Non-pigmented ciliary epithelial cell (primary cell): ENCODE data around the gene WDR48.
A peak's percentile ranks its signal among the peaks of the same experiment; 100 is the strongest.

Source experiments
- DNase-seq: peaks from one replicate; pipeline ENCODE4 v3.0.0-alpha.2; 2010; ENCODE audit warnings: low read depth

The WDR48 gene

DNA sequence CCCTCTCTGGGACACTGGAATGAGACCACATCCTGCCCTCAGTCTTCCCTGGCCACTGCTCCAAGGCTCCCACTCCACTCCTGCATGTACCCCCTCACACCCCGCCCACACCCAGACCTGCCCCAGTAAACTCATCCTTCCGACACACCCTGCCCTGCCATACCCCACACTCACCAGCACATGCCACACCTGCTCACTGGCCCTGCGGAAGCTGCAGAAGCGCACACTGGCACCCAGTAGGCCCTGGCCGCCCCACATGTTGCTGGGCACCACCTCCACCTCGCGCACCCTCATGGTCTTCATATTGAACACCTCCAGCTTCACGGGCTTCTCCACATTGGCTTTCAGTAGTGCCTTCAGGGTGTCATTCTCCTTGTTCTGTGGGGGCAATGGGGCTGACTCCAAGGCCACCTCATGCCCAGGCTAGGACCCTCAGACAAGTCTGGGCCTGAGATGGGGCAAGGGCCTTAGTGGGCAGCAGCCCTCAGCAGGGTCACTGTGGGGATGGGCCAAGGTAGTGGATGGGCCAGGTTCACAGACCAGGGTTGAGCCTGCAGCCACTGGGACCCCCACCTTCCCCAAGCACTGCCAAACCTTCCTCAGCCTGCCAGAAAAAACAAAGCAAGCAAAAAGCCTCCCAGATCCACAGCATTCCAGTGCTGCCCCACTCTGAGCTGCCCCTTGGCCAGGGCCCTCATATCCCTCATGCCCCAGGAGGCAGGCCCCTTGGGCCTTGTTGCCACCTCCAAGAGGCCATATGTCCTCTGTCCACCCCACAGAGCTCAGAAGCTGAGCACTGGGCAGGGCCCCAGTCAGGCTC, 50.9 kb downstream of the WDR48 start:
- no peak for DNase-seq

DNA sequence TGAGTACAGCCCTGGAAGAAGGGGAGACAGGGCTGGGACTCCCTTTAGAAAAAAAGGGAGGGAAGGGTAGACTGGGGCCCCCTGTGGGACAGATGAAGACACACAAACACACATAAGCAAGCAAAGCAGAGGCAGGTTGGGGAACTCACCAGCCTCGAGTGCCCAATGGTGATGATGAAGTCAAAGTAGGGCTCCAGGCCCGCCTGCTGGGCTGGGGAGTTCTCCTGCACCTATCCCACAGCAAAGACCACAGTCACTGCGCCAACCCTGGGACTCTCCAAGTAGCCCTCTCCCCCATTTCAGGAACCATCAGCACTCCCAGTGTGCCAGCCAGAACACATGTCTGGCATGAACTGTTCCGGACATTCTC, 51.5 kb downstream of the WDR48 start:
- no peak for DNase-seq

DNA sequence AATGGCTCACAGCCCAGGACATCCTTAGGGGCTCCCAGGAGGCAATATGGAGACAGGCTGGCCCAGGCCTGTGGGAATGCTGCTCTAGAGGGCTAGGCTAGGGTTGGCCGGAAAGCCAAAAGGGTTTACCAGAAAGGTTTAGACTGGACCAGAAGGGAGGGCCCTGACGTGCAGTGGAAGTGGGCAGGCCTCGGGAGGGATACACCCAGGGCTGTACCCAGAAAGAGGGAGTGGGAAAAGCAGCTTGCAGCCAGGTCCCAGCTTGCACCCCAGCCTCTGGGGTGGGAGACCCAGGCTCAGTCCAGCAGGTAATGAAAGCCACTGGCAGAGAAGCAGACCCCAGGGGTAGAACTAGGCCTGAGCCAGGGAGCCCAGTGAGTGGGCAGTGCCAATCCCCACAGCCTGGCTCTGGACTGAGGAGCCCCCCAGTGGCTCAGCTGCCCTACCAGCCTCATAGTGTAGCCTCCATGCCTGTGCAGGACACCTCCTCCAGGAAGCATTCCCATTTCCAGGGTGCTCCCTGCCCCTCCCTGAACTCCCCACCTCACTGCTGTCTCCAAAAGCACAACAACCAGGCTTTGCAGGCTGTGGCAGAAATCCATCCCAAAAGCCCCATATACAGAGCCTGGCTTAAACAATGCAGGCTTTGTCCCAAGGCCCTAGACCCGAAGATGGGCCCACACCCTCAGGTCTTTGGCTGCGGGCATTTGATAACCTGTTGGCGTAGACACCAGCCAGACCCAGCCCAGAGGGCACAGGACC, 52.2 kb downstream of the WDR48 start:
- no peak for DNase-seq

DNA sequence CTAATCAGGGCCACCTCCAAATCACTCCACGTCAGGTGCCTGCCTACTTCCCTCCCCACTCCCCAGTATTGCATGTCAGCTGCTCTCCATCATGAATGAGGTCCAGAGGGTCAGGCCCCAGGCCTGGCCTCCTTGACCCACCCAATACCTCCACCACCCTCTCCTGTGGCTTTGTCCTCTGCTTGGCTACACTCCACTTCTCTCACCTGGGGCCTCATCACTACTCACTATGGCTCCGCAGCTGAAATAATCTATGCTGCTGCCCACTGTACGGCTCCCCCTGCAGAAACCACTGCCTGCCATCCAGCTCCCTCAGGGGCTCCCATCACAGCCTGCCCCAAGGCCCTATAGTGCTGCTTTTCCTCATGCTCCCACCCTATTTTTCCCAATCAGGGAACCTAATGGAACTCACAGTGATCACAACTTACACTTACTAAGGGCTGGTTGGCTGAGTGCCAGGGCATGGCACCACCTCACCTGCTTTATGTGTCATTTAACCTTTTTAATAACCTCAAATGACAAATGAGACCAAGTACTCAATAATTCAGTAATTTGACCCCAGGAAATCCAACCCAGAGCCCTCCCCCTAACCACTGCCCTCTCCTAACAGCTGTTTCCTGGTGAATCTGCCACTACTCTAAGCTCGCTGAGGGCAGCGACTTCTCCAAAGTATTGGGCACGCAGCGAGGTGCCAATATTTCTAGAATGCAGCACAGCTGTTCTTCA, 53.3 kb downstream of the WDR48 start:
- DNase-seq = no peak

DNA sequence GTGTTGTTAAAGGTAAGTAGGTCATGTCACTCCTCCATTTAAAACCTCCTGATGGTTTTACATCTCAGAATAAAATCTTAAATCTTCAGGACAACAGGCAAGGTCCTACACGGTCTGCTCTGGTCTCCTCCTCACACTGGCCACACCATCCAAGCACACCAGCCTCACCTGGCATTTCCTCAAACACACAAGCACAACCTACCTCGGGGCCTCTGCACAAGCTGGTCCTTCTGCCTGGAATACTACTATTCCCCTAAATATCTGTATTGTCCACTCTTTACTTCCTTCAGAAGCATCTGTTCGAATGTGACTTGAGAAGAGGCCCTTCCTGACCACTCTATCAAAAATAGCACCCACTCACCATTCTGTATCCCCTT, 53.9 kb downstream of the WDR48 start:
- DNase-seq = no peak

DNA sequence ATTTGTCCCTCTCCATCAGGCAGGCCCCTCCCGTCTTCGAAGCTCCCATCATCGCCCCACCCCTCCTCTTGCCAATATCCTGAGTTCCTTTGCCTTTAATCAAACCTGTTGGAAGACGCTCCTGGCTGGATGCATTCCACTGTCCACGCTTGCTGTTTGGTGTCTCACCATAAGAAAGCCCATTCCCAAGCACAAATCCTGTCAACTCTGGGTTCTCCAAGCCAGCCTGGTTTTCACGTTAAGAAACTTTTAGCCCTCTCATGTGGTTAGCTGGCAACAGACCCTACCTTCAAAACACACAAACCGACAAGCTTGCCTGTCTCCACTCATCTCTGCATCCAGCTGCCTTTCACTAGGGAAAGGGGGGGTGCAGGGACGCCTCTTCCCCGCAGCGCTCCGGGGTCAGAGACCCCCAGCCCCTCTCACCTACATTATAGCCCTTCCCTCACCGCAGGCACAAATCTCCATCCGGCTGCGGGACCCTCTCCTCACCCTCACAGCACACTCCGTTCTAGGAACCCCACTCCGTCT, 54.5 kb downstream of the WDR48 start:
- DNase-seq = no peak

DNA sequence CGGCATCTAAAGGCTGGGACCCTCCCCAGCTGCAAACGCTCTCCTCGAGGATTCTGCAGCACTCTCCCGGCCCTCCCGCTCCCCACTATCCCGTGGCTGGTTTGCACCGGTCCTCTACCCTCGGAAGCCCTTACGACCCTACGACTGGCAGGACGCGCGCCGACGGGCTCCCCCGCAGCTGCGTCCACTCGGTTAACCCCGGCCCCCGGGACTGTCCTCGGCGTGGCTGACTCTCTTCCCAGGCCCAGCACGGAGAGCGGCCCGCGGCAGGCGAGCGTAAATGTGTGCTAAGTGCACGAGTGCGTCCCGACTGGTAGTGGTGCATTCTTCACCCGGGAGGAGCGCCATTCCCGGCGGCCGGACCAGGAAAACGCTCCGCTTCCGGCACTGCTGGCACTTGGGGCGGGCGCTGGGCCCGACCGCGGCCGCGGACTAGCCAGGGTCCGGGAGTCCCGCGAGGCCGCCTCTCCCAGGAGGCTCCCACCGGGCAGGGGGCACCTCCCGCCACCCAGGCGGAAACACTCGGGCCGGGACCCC, 55.1 kb downstream of the WDR48 start:
- no peak for DNase-seq

DNA sequence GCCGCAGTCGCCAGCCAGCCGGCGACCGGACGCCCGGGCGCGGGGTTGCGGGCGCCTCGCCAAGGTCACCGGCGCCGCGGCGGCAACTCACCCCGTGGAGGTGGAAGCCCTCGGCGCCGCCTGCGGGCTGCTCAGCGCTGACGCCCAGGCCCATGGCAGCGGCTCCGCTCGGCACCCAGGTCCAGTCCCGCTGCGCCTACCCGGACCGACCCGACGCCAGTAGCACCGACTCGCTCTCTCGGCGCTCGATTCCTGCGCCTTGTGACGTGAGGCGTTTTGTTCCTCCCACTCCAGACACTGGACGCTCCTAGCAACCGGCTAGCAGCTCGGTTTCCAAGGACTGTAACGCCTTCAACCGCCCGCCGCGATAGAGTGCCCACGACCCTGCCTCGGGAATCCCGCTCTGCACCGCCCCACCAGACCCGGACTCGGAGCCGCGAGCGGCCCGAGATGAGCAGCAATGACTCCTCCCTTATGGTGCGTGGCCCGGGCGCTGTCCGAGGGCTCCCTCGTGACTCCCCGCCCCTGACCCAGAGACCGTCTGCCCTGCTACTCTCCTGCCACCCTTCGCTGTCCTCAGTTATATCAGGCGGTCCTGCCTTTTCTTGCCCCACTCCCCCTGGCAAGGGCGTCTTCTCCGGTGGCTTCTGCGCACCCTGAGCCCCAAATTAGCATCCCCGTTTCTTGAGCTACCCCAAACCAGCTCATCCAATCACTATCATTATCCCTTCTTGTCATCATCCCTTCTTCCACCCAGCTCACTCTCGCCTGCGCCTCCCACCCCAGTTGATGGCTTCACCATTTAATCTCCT, 55.8 kb downstream of the WDR48 start, which contains the start of the genes GORASP1 and TTC21A:
Gene GORASP1 (minus strand): TSS at position 240 of the 812 bp plus-strand sequence. CDS start 86 bp downstream, at position 154.
Gene TTC21A (plus strand): TSS at position 293 of the 812 bp plus-strand sequence. CDS start 158 bp downstream, at position 451.
- peak; percentile 51 for DNase-seq

DNA sequence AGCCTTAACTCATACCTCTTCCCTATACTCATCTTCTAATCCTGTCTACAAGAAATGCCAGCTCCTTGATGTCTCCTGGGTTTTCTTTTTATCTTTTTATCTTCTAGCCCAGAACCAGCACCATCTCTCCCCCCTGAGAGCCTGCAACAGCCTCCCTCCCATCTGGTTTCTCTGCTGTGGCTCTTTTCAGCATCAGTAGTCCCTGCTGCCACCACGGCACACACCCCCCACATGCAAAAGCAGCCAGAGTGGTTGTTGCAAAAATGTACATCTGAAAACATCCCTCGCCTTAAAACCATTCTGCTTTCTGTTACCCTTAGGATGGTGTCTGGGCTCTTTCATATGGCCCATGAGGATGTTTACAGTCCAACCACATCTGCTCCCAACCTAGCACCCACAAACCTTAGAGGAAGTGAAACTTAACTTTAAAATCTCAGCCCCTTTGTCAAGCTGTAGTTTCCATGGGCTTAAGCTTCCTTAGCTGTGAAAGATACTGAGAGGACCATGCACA, 56.4 kb downstream of the WDR48 start:
- no peak for DNase-seq

DNA sequence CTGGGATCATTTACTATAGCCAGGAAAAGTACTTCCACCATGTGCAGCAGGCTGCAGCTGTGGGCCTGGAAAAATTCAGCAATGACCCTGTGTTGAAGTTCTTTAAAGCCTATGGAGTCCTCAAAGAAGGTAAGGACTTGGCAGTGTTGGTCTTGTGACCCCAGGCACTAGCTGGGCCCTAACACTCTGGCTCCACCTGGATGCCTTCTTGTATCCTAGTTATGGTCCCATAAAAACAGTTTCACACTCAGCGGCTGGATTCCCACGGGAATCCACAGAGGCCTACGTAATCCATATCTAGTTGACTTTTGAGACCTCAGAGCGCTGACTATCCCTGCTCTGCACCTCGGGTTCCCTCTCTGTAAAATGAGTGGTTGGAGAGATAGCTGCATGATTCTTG, 57.3 kb downstream of the WDR48 start:
- DNase-seq = no peak

DNA sequence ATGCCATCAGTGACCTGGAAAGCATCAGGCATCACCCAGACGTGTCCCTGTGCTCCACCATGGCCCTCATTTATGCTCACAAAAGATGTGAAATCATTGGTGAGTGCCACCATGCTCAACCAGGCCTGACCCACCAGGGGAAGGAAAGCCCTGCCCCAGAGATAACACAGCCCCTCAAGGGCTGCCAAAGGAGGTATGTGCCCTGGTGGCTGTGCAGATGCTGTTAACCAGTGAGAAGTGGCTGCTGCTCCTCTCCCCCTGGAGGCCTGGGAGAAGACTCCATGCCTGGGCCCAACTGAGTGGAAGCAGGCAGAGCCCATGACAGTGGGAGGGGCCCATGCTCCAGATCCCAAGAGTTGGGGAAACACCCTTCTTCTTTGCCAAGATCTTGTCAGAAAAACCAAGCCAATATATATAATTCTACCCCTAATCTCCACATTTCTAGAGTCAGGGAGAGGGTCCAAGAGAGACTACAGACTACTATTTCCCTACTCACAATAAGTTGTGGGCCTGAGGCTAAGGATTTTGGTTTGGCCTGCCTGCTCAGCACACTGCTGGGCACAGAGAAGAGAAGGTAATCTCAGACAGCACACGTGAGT, 58.3 kb downstream of the WDR48 start:
- no peak for DNase-seq

DNA sequence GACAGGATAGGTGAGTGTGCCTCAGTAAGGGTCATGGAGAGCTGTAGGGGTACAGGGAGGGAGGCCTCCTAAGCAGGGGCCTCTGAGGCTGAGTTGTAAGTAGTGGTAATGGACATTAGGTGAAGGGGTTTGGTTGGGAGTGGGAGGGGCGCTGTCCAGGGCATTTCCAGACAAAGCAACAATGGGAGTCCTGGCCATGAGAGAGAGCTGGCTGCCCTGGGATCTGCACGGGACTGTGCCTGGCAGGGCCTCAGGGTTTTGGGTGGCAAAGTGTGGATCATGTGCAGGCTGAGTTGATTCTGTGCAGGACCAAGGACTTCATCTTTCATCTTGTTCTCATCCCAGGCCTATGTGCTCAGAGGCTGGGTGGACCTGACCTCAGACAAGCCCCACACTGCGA, 60.3 kb downstream of the WDR48 start:
- no peak for DNase-seq

DNA sequence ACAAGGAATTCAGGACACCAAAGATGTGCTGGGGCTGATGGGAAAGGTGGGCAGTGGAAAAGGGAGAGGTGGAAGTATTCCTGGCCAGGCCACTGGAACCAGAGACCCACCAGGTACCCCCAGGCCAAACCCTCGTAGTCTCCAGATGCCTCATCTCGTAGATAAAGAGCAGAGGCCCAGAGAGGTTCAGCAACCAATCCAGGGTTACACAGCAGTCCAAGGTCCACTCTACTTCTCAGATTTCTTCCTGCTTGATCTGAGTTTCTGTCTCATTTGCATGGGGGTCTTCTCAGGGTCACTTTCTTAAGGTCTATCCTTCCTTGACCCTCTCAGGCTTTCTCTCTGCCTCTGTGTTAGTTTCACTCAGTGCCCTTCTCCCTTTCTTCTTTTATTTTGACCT, 60.7 kb downstream of the WDR48 start:
- no peak for DNase-seq

DNA sequence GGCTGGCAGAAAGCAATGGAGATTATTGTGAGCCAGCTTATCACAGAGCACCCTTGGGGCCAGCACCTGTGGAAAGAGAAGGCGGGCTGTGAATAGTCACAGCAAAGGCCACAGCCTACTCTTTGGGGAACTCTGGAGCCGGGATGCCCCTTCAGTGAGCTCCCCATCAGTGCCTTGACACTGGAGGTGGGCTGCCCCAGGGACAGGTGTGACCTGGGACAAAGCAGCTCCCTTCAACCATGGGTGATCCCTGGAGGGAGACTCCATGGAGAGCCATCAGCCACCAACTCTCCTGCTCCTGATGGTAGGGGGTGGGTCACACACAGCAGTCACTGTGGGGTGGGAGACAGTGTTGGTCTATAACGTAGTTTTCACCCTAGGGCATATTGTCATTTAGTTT, 61.5 kb downstream of the WDR48 start:
- no peak for DNase-seq

DNA sequence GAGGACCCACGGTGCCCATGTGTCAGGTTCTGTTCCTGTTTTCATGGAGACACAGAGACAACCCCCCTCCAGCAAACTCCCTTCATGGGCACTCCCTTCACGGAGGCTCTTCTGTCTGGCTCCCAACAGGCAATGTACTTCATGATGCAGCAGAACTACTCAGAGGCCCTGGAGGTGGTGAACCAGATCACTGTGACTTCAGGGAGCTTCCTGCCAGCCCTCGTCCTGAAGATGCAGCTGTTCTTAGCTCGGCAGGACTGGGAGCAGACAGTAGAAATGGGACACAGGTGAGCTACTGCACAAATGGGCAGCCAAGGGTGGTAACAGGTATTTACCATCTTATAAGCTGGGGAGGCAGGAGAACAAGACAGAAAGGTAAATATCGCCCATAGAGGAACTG, 62.6 kb downstream of the WDR48 start:
- no peak for DNase-seq

DNA sequence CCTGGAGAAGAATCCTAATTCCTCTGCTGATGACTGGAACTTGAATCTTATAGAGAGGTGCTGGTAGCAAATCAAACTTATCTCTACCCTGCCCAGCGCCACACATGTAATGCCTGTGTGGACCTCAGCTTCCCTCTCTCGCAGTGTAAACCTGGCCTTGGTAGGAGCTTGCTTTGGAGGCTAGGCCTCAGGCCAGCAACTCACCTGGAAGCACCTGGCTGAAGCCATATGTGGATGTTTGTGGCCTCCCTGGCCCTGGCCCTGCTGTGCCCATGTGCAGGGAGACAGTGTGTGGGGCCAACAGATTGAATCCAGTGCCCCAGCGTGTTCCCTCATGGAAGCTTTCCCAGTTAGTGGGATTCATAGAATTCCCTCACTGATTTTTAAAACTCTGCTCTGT, 64.1 kb downstream of the WDR48 start:
- no peak for DNase-seq

DNA sequence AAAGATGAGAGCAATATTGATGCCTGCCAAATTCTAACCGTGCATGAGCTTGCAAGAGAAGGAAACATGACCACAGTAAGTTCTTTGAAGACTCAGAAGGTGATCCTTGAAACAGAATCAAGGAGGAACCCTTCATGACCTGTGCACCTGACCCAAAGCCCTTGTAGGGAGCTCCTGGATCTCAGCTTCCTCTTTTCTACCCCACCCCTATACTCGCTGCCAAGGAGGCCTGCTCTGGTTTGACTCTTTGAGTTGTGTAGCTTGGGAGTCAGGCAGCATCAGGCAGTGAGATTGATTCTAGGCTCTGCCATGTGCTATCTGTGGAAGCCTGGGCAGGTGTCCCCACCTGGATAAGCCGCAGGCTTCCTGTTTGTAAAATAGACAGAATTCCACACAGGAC, 66.3 kb downstream of the WDR48 start:
- no peak for DNase-seq

DNA sequence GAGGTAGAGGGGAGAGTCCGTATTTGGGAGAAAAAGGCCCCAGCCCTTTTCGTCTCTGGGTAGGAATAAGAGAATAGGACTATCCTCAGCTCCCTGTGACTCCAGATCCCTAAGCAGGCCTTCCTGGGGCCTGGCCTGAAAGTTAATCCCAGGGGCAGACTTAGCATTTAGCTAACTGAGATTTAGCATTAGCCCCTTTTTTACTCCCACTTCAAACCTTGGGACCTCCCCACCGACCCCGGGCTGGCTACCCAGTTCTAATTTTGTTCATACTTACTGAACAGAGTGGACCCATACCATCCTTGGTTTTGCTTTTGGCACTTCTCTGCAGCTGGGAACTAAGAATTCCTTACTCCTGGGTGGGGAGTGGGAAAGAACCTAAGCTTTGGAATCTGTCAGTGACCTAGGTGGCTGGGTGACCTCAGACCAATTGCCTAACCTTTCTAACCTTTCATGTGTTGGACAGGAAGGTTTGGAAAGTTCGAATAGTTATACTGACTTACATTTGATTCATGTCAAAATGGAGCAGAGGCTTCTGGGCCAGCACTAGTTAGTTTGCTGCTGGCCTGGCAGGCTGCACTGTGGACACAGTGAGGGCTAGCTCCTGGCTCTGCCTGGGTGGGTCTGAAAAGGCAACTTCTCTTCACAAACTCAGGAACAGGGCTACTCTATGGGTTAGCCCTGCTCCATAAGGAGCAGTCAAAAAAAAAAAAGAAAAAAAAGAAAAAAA, 67.3 kb downstream of the WDR48 start:
- DNase-seq = no peak

DNA sequence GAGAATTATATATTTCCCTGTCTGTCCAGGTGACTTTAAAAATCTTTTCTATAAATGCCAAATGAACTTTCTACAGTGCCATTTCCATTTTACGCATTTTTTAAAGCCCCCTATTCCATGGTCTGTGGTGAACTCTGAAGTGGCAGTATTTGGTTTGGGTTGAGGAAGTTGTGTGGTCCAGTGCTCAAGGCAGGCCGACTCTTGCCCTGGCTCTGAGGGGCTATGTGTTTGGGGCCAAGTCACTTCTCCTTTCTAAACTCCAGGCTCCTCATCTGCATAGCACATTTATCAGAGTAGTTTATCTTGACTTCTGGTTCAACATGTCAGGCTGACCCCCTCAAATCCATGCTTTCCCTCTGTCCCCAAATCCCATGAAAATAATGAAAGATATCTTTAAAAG, 69.8 kb downstream of the WDR48 start:
- no peak for DNase-seq

DNA sequence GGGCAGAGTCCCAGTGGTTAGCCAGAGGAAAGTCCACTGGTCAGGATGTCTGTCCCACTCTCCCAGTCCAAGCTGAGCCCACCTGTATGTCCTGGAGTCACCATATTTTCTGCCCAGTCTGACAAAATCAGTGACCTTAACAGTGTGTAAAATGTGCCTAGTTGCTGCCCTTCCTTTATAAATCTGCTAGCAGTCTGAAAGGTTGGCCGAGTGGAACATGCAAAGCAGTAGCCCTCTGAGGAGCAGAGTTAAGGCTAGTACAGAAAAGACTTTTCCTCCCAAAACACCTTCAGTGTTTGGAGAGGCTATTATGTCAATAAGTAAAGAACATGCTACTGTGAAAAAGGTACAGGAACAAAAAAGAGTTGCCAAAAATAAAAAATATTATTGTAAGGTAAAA, 71.0 kb downstream of the WDR48 start:
- DNase-seq = no peak
